Trophoblast cell (in vitro differentiated cells and primary cell): Measurements from ENCODE around the gene ARV1.

Experiments
- DNase-seq, 2 donors: peaks; one replicate each; pipeline ENCODE4 v3.0.0-alpha.2; 2016
- H2AFZ ChIP-seq: 2 replicates; pipeline ENCODE4 v1.6.1; 2013; ENCODE audit warnings: low read length, moderate library complexity, mild to moderate bottlenecking; ENCODE audit not compliant: insufficient read depth, poor library complexity
- H2AK5ac ChIP-seq: 2 replicates; pipeline ENCODE4 v1.6.1; 2013; ENCODE audit warnings: mild to moderate bottlenecking, low read length
- H2BK120ac ChIP-seq: 2 replicates; pipeline ENCODE4 v1.6.1; 2013; ENCODE audit warnings: low read length, mild to moderate bottlenecking, moderate library complexity; ENCODE audit not compliant: insufficient read depth, poor library complexity
- H2BK12ac ChIP-seq: 2 replicates; pipeline ENCODE4 v1.6.1; 2013; ENCODE audit warnings: mild to moderate bottlenecking, low read length, moderate library complexity
- H2BK5ac ChIP-seq: 2 replicates; pipeline ENCODE4 v1.6.1; 2013; ENCODE audit warnings: low read length, low read depth, moderate library complexity, mild to moderate bottlenecking; ENCODE audit not compliant: poor library complexity
- H3K14ac ChIP-seq: 2 replicates; pipeline ENCODE4 v1.6.1; 2013; ENCODE audit warnings: mild to moderate bottlenecking, low read length
- H3K18ac ChIP-seq: 2 replicates; pipeline ENCODE4 v1.6.1; 2013; ENCODE audit warnings: mild to moderate bottlenecking, low read length
- H3K23ac ChIP-seq: 2 replicates; pipeline ENCODE4 v1.6.1; 2013; ENCODE audit warnings: low read length
- H3K27ac ChIP-seq: 2 replicates; pipeline ENCODE4 v1.5.1; 2013; ENCODE audit warnings: low read depth, mild to moderate bottlenecking, inconsistent platforms, low read length, moderate library complexity
- H3K27me3 ChIP-seq: 2 replicates; pipeline ENCODE4 v1.6.1; 2013; ENCODE audit warnings: inconsistent platforms, mild to moderate bottlenecking, low read length, moderate library complexity; ENCODE audit not compliant: insufficient read depth
- H3K36me3 ChIP-seq, 2 experiments: 1 replicate in 1 of 2; 2 replicates in 1 of 2; pipeline ENCODE4 v1.6.1; 2013; ENCODE audit warnings: low read length in 2 of 2, mild to moderate bottlenecking in 2 of 2, moderate library complexity in 1 of 2; ENCODE audit not compliant: insufficient read depth in 2 of 2, control insufficient read depth in 1 of 2
- H3K4ac ChIP-seq: 2 replicates; pipeline ENCODE4 v1.6.1; 2013; ENCODE audit warnings: low read depth, mild to moderate bottlenecking, low read length, moderate library complexity
- H3K4me1 ChIP-seq, 2 experiments: 1 replicate in 1 of 2; 2 replicates in 1 of 2; pipeline ENCODE4 v1.6.1; 2013; ENCODE audit warnings: low read length in 2 of 2, mild to moderate bottlenecking in 2 of 2, moderate library complexity in 1 of 2; ENCODE audit not compliant: insufficient read depth in 2 of 2, control insufficient read depth in 1 of 2
- H3K4me2 ChIP-seq: 2 replicates; pipeline ENCODE4 v1.6.1; 2013; ENCODE audit warnings: inconsistent platforms, mild to moderate bottlenecking, low read length, moderate library complexity
- H3K4me3 ChIP-seq: 2 replicates; pipeline ENCODE4 v1.5.1; 2013; ENCODE audit warnings: mild to moderate bottlenecking, low read depth, low read length, inconsistent platforms
- H3K79me1 ChIP-seq: one replicate; pipeline ENCODE4 v1.6.1; 2013; ENCODE audit warnings: low read length
- H3K79me2 ChIP-seq: 2 replicates; pipeline ENCODE4 v1.6.1; 2013; ENCODE audit warnings: low read length, mild to moderate bottlenecking; ENCODE audit not compliant: control insufficient read depth, insufficient read depth, poor library complexity
- H3K9ac ChIP-seq: 2 replicates; pipeline ENCODE4 v1.6.1; 2013; ENCODE audit warnings: mild to moderate bottlenecking, low read length
- H3K9me3 ChIP-seq: 2 replicates; pipeline ENCODE4 v1.6.1; 2013; ENCODE audit warnings: low read depth, mild to moderate bottlenecking, control low read depth, inconsistent platforms, low read length; ENCODE audit not compliant: insufficient read depth
- H4K12ac ChIP-seq: 2 replicates; pipeline ENCODE4 v1.6.1; 2013; ENCODE audit warnings: low read depth, mild to moderate bottlenecking, low read length, moderate library complexity
- H4K8ac ChIP-seq: 2 replicates; pipeline ENCODE4 v1.6.1; 2013; ENCODE audit warnings: low read depth, mild to moderate bottlenecking, low read length, moderate library complexity
- H4K91ac ChIP-seq: one replicate; pipeline ENCODE4 v1.6.1; 2013; ENCODE audit warnings: low read depth, mild to moderate bottlenecking, low read length, moderate library complexity
- WGBS: extraction: QIAGEN DNeasy Blood & Tissue Kit; methylation state at CpG from one replicate; pipeline ENCODE4 v1.1.7; 2013; ENCODE audit warnings: missing lambda C conversion rate; ENCODE audit not compliant: insufficient read length, insufficient coverage; ENCODE audit errors: extremely low coverage; 5-methylcytosine and 5-hydroxymethylcytosine counted together

The ARV1 gene

DNA sequence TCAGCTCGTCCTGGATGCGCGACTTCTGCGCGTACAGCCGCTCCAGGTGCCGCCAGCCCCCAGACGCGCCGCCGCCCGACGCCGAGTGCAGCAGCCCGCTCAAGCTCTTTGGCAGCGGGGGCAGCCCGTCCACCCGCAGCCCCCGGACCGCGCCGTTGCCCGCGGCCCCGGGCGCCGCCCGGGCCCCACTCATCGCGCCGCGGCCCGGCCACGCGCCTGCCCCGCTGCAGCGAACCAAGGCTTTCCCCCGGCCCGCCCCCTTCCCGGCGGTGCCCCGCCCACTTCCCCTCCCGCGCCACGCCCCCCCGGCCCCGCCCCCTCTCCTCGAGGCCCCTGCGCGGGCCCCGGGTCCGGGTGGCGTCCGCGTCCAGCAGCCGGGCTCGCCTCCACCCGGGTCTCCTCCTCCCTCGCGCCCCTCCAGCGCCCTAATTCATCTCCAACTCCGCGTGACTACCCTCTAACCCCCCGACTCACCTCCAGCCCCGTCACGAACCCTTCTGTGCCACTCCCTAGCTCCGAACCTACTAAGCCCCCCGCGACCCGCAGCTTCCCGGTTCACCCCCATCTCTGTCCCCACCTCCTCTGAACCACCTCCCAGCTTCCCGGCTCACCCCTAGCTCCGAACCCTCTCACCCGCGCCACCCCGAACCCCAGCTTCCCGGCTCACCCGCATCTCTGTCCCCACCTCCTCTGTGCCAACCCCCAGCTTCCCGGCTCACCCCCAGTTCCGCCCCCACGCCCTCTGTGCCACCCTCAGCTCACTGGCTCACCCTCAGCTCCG lies 61.3 kb downstream of the ARV1 start, which contains the start of gene FAM89A:
FAM89A (minus strand) TSS at position 236 of the 781 bp plus-strand sequence; CDS start at position 193, 43 bp downstream.
- Histone ChIP-seq H3K18ac (peak within 1 kb of the TSS; percentile 99), H2AK5ac (no peak within 1 kb of the TSS), H3K23ac (no peak within 1 kb of the TSS), H2BK5ac (peak within 1 kb of the TSS; percentile 93), H3K79me1 (peaks cover 26% of the 10 kb centered on the region), H3K9ac (peak within 1 kb of the TSS; percentile 82), H3K4me1 (peaks cover 16 to 25% of the 10 kb centered on the region in 2 experiments), H2BK120ac (peak within 1 kb of the TSS; percentile 96), H3K27ac (peak within 1 kb of the TSS; percentile 69), H2BK12ac (peak within 1 kb of the TSS; percentile 73), H3K4me3 (peak within 1 kb of the TSS; percentile 87), H3K4me2 (peak within 1 kb of the TSS; percentile 97), H3K79me2 (peaks cover 15% of the 10 kb centered on the region), H3K36me3 (peaks cover 0 to 3% of the 10 kb centered on the region in 2 experiments), H3K14ac (peak within 1 kb of the TSS; percentile 93), H2AFZ (peak within 1 kb of the TSS; percentile 98), H4K12ac (peak within 1 kb of the TSS; percentile 63), H3K27me3 (no peaks in the 10 kb centered on the region), H4K91ac (peak within 1 kb of the TSS; percentile 93), H4K8ac (peak within 1 kb of the TSS; percentile 95), H3K4ac (peak within 1 kb of the TSS; percentile 92), H3K9me3 (no peaks in the 10 kb centered on the region)
- DNase-seq: peak; percentile 46 to 68
- no CpG with 5 or more reads among the region's 82 CpGs for WGBS

DNA sequence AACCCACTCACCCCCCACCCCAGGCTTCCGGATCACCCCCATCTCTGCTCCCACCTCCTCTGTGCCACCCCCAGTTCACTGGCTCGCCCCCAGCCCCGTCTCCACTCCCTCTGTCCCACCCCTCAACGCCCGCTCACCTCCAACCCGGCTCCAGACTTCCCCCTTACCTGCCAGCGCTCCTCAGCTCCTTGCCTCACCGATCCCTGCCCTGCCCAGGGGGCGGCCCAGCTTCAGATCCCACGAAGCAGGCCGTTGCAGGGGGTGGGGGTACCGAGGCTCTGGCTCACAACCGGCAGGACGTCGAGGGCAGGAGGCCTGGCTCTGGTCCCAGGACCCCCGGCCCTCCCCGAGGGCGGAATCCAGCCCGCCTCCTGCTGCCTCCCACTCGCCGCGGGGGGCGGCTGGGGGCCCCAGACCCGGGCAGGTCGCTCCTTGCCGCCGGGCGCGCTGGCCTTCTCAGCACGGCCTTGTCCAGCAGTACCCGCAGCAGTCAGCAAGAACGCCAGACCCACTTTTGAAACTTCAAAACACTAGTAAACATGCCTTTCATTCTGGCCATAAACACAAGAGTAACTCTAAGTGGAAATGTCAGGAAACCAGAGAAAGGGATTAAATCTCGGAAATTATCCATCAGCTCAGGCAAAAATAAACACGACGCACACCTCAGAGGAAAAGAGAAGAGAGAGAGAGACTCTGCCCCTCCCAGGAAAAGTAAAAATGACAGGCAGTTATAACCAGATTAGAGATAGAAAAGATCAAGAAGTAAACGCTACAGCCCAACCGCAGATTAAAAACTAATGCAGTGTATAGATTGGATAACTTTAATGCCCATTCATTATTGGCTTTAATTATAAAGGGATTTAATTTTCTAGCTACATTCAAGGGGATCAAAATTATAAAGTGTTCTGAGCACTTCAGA lies 62.2 kb downstream of the ARV1 start:
- WGBS: no CpG with 5 or more reads among the region's 37 CpGs

DNA sequence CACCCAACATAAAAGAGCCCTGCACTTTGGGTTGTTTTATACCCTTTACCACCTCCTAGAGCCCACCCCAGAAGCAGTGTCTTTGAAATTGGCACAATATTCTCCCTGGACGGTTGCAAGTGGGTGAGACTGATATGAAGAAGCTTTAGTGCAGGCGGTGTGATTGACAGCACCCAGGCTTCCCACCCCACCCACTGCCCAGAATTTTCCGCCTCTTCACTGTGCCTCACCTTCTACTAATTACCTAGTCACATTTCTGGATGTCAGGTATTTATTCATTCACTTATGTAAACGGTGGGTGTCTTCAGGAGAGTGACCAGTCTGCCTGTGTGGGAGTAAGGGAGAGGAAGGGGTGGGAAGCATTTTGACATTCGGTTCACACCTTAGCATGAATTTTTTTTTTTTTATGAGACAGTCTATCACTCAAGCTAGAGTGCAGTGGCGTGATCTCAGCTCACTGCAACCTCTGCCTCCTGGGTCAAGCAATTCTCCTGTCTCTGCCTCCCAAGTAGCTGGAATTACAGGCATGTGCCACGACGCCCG lies 62.9 kb downstream of the ARV1 start:
- Histone ChIP-seq H3K9ac (no peak overlapping the region), H3K23ac (no peak overlapping the region), H3K79me2 (peaks cover 15% of the 10 kb centered on the region), H3K79me1 (peaks cover 25% of the 10 kb centered on the region), H2AFZ (no peak overlapping the region), H4K91ac (no peak overlapping the region), H4K12ac (no peak overlapping the region), H3K4me2 (no peak overlapping the region), H2AK5ac (no peak overlapping the region), H3K27ac (no peak overlapping the region), H2BK12ac (no peak overlapping the region), H3K4ac (no peak overlapping the region), H2BK120ac (no peak overlapping the region), H2BK5ac (no peak overlapping the region), H3K9me3 (no peaks in the 10 kb centered on the region), H3K14ac (no peak overlapping the region), H3K18ac (no peak overlapping the region), H3K27me3 (no peaks in the 10 kb centered on the region), H3K4me1 (peaks cover 11 to 16% of the 10 kb centered on the region in 2 experiments), H4K8ac (no peak overlapping the region), H3K36me3 (peaks cover 0 to 3% of the 10 kb centered on the region in 2 experiments), H3K4me3 (no peak overlapping the region)
- DNase-seq: no peak
- no CpG with 5 or more reads among the region's 9 CpGs for WGBS

More for the DNA sequence above, 62.2 kb downstream of the ARV1 start:
- no peak overlapping the region for H3K23ac ChIP-seq
- peaks cover 26% of the 10 kb centered on the region for H3K79me1 ChIP-seq
- peak overlapping the region; percentile 73 for H3K4me3 ChIP-seq
- DNase-seq: peak; percentile 68 to 86
- H4K12ac ChIP-seq: no peak overlapping the region
- peak overlapping the region; percentile 31 for H2BK5ac ChIP-seq
- peak overlapping the region; percentile 95 for H4K8ac ChIP-seq
- H3K4me1 ChIP-seq: peaks cover 16 to 20% of the 10 kb centered on the region in 2 experiments
- H4K91ac ChIP-seq: peak overlapping the region; percentile 80
- no peaks in the 10 kb centered on the region for H3K9me3 ChIP-seq
- H2AFZ ChIP-seq: peak overlapping the region; percentile 14
- H3K9ac ChIP-seq: no peak overlapping the region
- H3K14ac ChIP-seq: peak overlapping the region; percentile 74
- peak overlapping the region; percentile 92 for H3K4ac ChIP-seq
- peaks cover 15% of the 10 kb centered on the region for H3K79me2 ChIP-seq
- H3K27ac ChIP-seq: peak overlapping the region; percentile 64
- H3K27me3 ChIP-seq: no peaks in the 10 kb centered on the region
- H2AK5ac ChIP-seq: no peak overlapping the region
- peaks cover 0 to 3% of the 10 kb centered on the region in 2 experiments for H3K36me3 ChIP-seq
- H2BK120ac ChIP-seq: peak overlapping the region; percentile 91
- peak overlapping the region; percentile 73 for H2BK12ac ChIP-seq
- H3K4me2 ChIP-seq: peak overlapping the region; percentile 97
- H3K18ac ChIP-seq: peak overlapping the region; percentile 83

DNA sequence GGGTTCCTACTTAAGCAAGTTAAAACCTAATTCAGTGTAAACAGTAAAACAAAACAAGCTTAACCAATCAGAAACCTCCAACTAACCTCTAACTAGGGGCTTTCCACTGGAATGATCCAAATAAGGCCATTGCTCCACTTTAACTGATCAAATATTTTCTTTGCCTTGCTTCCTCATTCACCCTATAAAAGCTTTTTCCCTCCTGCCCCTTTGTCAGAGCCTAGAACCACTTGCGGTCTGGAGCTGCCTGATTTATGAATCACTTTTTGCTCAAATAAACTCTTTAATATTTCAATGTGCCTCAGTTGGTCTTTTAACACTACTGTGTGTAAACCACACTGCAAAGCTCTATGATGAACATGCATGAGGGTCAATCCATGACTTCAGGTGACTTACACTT lies 65.7 kb downstream of the ARV1 start:
- H2AK5ac ChIP-seq: no peak overlapping the region
- no peak overlapping the region for H3K14ac ChIP-seq
- H3K79me1 ChIP-seq: peaks cover 13% of the 10 kb centered on the region
- no peaks in the 10 kb centered on the region for H3K9me3 ChIP-seq
- H3K23ac ChIP-seq: no peak overlapping the region
- no peak overlapping the region for H3K18ac ChIP-seq
- H2BK12ac ChIP-seq: no peak overlapping the region
- no peak overlapping the region for H4K8ac ChIP-seq
- no peak overlapping the region for H3K4me3 ChIP-seq
- H3K36me3 ChIP-seq: no peaks in the 10 kb centered on the region
- no peak overlapping the region for H2AFZ ChIP-seq
- H2BK5ac ChIP-seq: no peak overlapping the region
- H3K4ac ChIP-seq: no peak overlapping the region
- H3K79me2 ChIP-seq: peaks cover 4% of the 10 kb centered on the region
- no peak for DNase-seq
- H3K9ac ChIP-seq: no peak overlapping the region
- no peak overlapping the region for H2BK120ac ChIP-seq
- H3K4me2 ChIP-seq: no peak overlapping the region
- no peak overlapping the region for H3K27ac ChIP-seq
- no peak overlapping the region for H4K12ac ChIP-seq
- no peaks in the 10 kb centered on the region for H3K27me3 ChIP-seq
- no peak overlapping the region for H4K91ac ChIP-seq
- H3K4me1 ChIP-seq: peaks cover 4 to 9% of the 10 kb centered on the region in 2 experiments
- WGBS: no CpG with 5 or more reads among the region's 1 CpG
